Mucosa of descending colon (tissue), 3 donors: Measurements from ENCODE around the gene PDK3. TPM values are rescaled to one million over a fixed set of nuclear protein-coding genes. Genes with fewer than 3 reads are reported as not detected.

Experiments used
- ATAC-seq: fragments of 200-7000 bp; cut with Tn5 transposase; one replicate; pipeline ENCODE4 v1.9.1; 2020; ENCODE audit warnings: mild to moderate bottlenecking, moderate library complexity
- DNase-seq, 3 donors: peaks; one replicate each; pipeline ENCODE4 v3.0.0-alpha.2; 2020
- H3K36me3 ChIP-seq: fragments of 200-600 bp; one replicate; pipeline ENCODE4 v1.8.0; 2021; ENCODE audit warnings: low read depth, mild to moderate bottlenecking
- H3K4me1 ChIP-seq: fragments of 200-600 bp; one replicate; pipeline ENCODE4 v1.8.0; 2021; ENCODE audit warnings: low read depth, mild to moderate bottlenecking
- H3K4me3 ChIP-seq: fragments of 200-600 bp; one replicate; pipeline ENCODE4 v1.8.0; 2021; ENCODE audit warnings: mild to moderate bottlenecking
- H3K9me3 ChIP-seq: fragments of 200-600 bp; one replicate; pipeline ENCODE4 v1.8.0; 2021; ENCODE audit warnings: mild to moderate bottlenecking
- intact Hi-C, 2 donors: fragments of 100-400 bp; cut with DNase I in 1 of 2; cut with micrococcal nuclease in 1 of 2; formaldehyde crosslinking; loops; one replicate each; pipeline versions ENCODE4 v1.11.0 to v1.11.1; 2022; cut with DNase I, micrococcal nuclease
- total RNA-seq, 3 donors: library from RNA; stranded (reverse); fragmentation: NEBNext Ultra II Directional in 2 of 3; extraction: Animal tissue kit (Norgen Biotek cat#: 25700) in 2 of 3; gene quantifications; one replicate each; pipeline versions ENCODE4 v1.2.1 to v1.2.4, GENCODE V29; 2021 to 2023
- TF ChIP-seq, protein P1 (sequence below): fragments of 200-600 bp; IDR thresholded peaks from one replicate; pipeline ENCODE4 v1.8.0; 2022; ENCODE audit warnings: antibody characterized with exemption, mild to moderate bottlenecking
- donor health status: DM: no; HTN: no; CAD: no; lungs with moderate emphysema.
- donor health status: DM: no; HTN: no; CAD: no.
- donor health status: DM: no; HTN: yes; CAD: no.

PDK3 gene
- total RNA-seq, 3 donors from 2014 or later, result 15.7 to 47.1 (median 20.0) TPM

DNA sequence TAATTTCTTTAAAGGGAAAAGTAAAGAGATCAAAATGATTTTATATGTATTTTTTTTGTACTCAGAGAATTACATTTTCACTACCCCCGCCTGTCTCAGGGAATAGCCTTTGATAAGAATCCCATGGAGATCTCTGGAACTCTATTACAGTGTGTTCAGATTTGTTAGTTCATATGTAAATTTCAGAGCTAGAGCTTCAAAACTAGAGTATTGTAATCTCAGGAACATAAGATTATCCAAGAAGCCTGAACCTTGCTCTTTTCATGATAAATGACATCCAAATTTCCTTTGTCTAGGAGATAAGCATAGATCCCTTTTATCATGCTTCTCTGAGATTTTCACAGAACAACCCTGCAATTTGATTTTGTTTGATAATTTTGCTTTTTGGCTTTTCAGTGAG is 82.9 kb downstream of the PDK3 start:
- Histone ChIP-seq H3K36me3 (no peaks in the 10 kb centered on the region), H3K4me3 (no peak overlapping the region), H3K9me3 (no peaks in the 10 kb centered on the region), H3K4me1 (no peaks in the 10 kb centered on the region)
- ATAC-seq (no peak), DNase-seq (no peak)
- intact Hi-C loops, result no loop called here
- TF ChIP-seq, protein P1, sequence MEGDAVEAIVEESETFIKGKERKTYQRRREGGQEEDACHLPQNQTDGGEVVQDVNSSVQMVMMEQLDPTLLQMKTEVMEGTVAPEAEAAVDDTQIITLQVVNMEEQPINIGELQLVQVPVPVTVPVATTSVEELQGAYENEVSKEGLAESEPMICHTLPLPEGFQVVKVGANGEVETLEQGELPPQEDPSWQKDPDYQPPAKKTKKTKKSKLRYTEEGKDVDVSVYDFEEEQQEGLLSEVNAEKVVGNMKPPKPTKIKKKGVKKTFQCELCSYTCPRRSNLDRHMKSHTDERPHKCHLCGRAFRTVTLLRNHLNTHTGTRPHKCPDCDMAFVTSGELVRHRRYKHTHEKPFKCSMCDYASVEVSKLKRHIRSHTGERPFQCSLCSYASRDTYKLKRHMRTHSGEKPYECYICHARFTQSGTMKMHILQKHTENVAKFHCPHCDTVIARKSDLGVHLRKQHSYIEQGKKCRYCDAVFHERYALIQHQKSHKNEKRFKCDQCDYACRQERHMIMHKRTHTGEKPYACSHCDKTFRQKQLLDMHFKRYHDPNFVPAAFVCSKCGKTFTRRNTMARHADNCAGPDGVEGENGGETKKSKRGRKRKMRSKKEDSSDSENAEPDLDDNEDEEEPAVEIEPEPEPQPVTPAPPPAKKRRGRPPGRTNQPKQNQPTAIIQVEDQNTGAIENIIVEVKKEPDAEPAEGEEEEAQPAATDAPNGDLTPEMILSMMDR, result no peak

DNA sequence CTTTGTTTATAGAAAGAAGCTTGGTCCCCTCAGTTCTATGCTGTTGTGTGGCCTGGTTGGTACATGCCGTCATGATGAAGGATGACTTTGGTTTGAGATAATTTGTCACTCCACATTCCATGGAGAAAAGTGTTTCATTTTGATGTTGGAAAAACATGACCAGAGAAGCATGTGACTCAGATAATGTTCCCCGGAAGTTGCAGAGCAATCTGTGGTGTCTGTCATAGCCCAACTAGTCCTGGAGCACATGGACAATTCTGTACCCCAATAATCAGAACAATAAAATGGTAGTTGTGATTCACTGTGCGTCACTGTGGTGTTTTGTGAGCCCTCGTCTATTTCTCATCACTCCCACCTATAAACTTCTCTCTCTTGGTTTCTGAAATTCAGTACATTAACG is 85.1 kb downstream of the PDK3 start:
- TF ChIP-seq, protein P1, result no peak
- ATAC-seq, result no peak
- intact Hi-C loops, result no loop called here
- H3K4me3 ChIP-seq, result no peak overlapping the region
- H3K36me3 ChIP-seq, result no peaks in the 10 kb centered on the region
- no peaks in the 10 kb centered on the region for H3K9me3 ChIP-seq
- H3K4me1 ChIP-seq, result no peaks in the 10 kb centered on the region
- DNase-seq, result no peak

DNA sequence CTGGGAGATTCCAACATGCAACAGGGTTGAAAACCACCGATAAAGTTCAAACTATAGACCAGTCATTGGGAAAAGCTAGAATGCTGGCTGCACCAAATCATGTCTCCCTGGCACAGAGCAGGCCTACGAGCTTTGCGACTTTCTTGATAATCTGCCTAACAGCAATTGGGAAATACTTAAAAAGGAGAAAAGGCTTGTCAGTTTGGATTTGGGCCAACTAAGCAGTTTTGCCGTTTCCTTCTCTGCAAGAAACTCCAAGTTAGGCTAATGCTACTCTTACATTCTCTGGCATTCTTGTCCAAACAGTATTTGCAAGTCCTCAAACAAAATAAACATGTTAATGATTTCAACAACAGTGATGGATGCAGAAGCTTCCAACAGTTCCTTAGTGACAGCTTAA is 87.9 kb downstream of the PDK3 start:
- DNase-seq (no peak), ATAC-seq (no peak)
- Histone ChIP-seq H3K4me1 (no peaks in the 10 kb centered on the region), H3K9me3 (no peaks in the 10 kb centered on the region), H3K36me3 (no peaks in the 10 kb centered on the region), H3K4me3 (no peak overlapping the region)
- TF ChIP-seq, protein P1, result no peak
- intact Hi-C loops, result no loop called here

DNA sequence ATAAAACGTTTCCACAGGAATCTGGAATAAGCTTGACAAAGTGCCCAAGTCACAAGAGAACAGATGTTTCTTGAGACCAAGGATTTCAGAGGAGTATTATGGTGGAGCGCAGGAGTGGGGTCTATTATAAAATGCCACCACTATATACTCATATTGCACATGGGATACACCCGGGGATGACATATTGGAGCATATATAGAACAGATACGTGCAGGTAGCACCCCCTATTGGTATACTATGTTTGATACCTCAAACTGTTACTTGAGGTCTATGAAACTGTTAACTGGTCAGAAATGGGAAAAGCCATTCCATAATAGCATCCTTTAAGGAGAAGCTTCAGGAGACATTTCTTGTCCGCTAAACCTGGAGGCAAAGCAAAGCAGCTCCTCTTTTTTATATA is 96.0 kb downstream of the PDK3 start:
- no peaks in the 10 kb centered on the region for H3K36me3 ChIP-seq
- ATAC-seq, result peak; percentile 52
- TF ChIP-seq, protein P1, result no peak
- no peaks in the 10 kb centered on the region for H3K9me3 ChIP-seq
- H3K4me1 ChIP-seq, result no peaks in the 10 kb centered on the region
- no peak for DNase-seq
- H3K4me3 ChIP-seq, result no peak overlapping the region
- intact Hi-C loops, result no loop called here

DNA sequence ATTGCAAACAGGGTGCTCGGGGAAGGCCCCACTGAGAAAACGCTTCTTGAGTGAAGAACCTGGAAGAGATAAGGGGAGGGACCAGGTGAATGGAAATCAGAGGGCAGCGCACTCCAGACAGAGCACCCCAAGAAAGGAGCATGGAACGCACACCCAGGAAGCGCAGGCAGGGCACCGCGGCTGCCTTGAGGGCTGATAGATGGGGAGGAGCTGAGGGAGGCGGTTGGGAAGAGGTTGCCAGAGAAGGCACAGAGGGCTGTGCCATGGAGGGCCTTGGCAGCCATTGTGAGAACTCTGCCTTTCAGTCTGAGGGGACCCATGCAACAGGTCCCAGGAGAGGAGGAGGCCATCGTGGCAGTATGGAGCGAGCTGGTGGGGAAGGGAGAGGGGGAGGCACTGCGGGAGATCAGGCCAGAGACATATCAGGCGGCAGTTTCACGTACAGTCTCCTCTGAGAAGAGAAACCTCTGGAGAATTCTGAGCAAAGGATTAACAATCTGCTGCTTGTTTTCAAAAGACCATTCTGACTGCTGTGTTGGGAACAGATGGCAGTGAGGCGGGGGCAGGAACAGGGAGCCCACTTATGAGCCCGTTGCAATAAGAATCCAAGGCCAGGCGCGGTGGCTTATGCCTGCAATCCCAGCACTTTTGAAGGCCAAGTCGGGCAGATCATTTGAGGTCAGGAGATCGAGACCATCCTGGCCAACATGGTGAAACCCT is 98.4 kb downstream of the PDK3 start:
- Histone ChIP-seq H3K4me1 (no peaks in the 10 kb centered on the region), H3K4me3 (no peak overlapping the region), H3K36me3 (no peaks in the 10 kb centered on the region), H3K9me3 (no peaks in the 10 kb centered on the region)
- TF ChIP-seq, protein P1, result no peak
- intact Hi-C loops, result no loop called here
- ATAC-seq, result no peak
- DNase-seq, result no peak

DNA sequence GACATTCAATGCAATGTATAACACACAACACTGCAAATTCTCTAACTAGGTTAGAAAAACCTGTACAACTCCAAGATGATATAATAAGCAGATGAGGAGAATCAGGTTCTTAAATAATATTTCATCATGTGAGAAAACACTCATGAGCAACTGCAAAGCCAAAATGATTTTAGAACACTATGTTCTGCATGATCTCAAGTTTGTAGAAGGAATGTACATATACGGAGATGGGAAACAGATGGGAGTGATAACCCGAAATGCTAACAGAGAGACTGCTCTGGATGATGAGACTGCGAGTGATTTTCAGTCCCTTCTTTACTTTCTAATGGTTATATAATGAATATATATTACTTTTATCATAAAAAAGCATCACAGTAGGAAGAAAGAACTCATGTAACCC is 101.2 kb downstream of the PDK3 start:
- Histone ChIP-seq H3K36me3 (no peaks in the 10 kb centered on the region), H3K9me3 (no peaks in the 10 kb centered on the region), H3K4me3 (no peak overlapping the region), H3K4me1 (no peaks in the 10 kb centered on the region)
- TF ChIP-seq, protein P1, result no peak
- DNase-seq (no peak), ATAC-seq (no peak)
- intact Hi-C loops, result no loop called here
